Smooth muscle cell (in vitro differentiated cells): Measurements from ENCODE around the gene IQCN. TPM values are rescaled to one million over a fixed set of nuclear protein-coding genes. Genes with fewer than 3 reads are reported as not detected.

ENCODE experiments used
- DNase-seq: peaks from one replicate; lab custom pipeline; 2025; ENCODE audit not compliant: unreplicated experiment; lab: John Stamatoyannopoulos, UW
- H2AFZ ChIP-seq: fragments of 200-600 bp; sonication (generic); 2 replicates; pipeline ENCODE4 v1.6.0; 2016; ENCODE audit warnings: antibody characterized with exemption, low read depth, mild to moderate bottlenecking
- H3F3A ChIP-seq: fragments of 200-600 bp; sonication (generic); 2 replicates; pipeline ENCODE4 v1.6.0; 2017; ENCODE audit warnings: antibody characterized with exemption, low read depth
- H3K27ac ChIP-seq: fragments of 200-600 bp; sonication (generic); 2 replicates; pipeline ENCODE4 v1.5.1; 2016; ENCODE audit warnings: low read depth, mild to moderate bottlenecking
- H3K27me3 ChIP-seq: fragments of 200-600 bp; sonication (generic); 2 replicates; pipeline ENCODE4 v1.6.1; 2016; ENCODE audit warnings: low read depth, mild to moderate bottlenecking
- H3K36me3 ChIP-seq: fragments of 200-600 bp; sonication (generic); 2 replicates; pipeline ENCODE4 v1.5.1; 2016; ENCODE audit warnings: low read depth
- H3K4me1 ChIP-seq: fragments of 200-600 bp; sonication (generic); 2 replicates; pipeline ENCODE4 v1.5.1; 2016; ENCODE audit warnings: low read depth
- H3K4me2 ChIP-seq: fragments of 200-600 bp; sonication (generic); 2 replicates; pipeline ENCODE4 v1.6.0; 2016; ENCODE audit warnings: mild to moderate bottlenecking
- H3K4me3 ChIP-seq: fragments of 200-600 bp; sonication (generic); 2 replicates; pipeline ENCODE4 v1.5.1; 2016; ENCODE audit warnings: mild to moderate bottlenecking
- H3K79me2 ChIP-seq: fragments of 200-600 bp; sonication (generic); 2 replicates; pipeline ENCODE4 v1.6.0; 2016; ENCODE audit warnings: low read depth, mild to moderate bottlenecking
- H3K9ac ChIP-seq: fragments of 200-600 bp; sonication (generic); 2 replicates; pipeline ENCODE4 v1.6.0; 2016; ENCODE audit warnings: low read depth
- H3K9me3 ChIP-seq: fragments of 200-600 bp; sonication (generic); replicated peaks from 2 replicates; pipeline ENCODE4 v1.5.1; 2016; ENCODE audit warnings: low read depth
- H4K20me1 ChIP-seq: fragments of 200-600 bp; sonication (generic); 2 replicates; pipeline ENCODE4 v1.6.0; 2016; ENCODE audit warnings: low read depth
- WGBS: methylation state at CpG from one replicate; pipeline ENCODE4 v1.1.7; 2016; ENCODE audit warnings: low lambda C conversion rate; 5-methylcytosine and 5-hydroxymethylcytosine counted together
- polyA plus RNA-seq: library from polyadenylated mRNA; unstranded; fragments of >200 nt; fragmentation: Nextera tagmentation; extraction: Ambion mirVana; gene quantifications from 2 replicates; pipeline ENCODE4 v1.2.1, GENCODE V29; 2016
- total RNA-seq: library from RNA; depleted of rRNA; stranded (reverse); fragments of >200 nt; gene quantifications from 2 replicates; pipeline ENCODE4 v1.2.3, GENCODE V29; 2014
- TF ChIP-seq, protein P1 (sequence below): fragments of 200-600 bp; sonication (generic); IDR thresholded peaks from 2 replicates; pipeline ENCODE4 v1.5.1; 2017; ENCODE audit warnings: borderline replicate concordance, mild to moderate bottlenecking, antibody characterized with exemption; ENCODE audit not compliant: insufficient read depth, poor library complexity, severe bottlenecking

Gene IQCN
- total and polyA plus RNA-seq, 2 experiments from 2014 or later, result 2.5 to 4.9 TPM

DNA sequence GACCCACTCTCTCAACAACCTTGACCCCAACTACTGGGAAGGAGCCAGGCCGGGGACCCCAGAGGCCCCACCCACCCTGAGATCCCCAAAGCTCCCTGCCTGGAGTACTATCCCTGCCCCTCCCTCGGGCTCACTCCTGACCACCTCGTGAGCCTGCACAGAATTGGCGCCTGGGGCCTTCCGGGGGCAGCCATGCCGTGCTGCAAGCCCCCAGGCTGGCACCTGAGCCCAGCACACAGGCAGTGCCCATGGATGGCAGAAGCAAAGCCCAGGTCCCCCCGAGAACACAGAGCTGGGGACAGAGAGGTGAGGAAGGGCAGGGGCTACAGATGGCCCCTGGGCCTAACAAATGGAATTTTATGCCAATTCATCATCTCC is 34.7 kb upstream of the IQCN start:
- Histone ChIP-seq H3F3A (peaks cover 7% of the 10 kb centered on the region), H3K9ac (no peak overlapping the region), H3K4me3 (no peak overlapping the region), H4K20me1 (no peaks in the 10 kb centered on the region), H3K79me2 (no peaks in the 10 kb centered on the region), H3K9me3 (no peaks in the 10 kb centered on the region), H3K4me2 (no peak overlapping the region), H3K4me1 (peaks cover 16% of the 10 kb centered on the region), H3K27me3 (no peaks in the 10 kb centered on the region), H3K36me3 (no peaks in the 10 kb centered on the region), H2AFZ (no peak overlapping the region), H3K27ac (no peak overlapping the region)
- TF ChIP-seq, protein P1, sequence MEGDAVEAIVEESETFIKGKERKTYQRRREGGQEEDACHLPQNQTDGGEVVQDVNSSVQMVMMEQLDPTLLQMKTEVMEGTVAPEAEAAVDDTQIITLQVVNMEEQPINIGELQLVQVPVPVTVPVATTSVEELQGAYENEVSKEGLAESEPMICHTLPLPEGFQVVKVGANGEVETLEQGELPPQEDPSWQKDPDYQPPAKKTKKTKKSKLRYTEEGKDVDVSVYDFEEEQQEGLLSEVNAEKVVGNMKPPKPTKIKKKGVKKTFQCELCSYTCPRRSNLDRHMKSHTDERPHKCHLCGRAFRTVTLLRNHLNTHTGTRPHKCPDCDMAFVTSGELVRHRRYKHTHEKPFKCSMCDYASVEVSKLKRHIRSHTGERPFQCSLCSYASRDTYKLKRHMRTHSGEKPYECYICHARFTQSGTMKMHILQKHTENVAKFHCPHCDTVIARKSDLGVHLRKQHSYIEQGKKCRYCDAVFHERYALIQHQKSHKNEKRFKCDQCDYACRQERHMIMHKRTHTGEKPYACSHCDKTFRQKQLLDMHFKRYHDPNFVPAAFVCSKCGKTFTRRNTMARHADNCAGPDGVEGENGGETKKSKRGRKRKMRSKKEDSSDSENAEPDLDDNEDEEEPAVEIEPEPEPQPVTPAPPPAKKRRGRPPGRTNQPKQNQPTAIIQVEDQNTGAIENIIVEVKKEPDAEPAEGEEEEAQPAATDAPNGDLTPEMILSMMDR, result no peak
- no peak for DNase-seq
- WGBS, result 95% methylated on average over 5 of the region's 7 CpGs

DNA sequence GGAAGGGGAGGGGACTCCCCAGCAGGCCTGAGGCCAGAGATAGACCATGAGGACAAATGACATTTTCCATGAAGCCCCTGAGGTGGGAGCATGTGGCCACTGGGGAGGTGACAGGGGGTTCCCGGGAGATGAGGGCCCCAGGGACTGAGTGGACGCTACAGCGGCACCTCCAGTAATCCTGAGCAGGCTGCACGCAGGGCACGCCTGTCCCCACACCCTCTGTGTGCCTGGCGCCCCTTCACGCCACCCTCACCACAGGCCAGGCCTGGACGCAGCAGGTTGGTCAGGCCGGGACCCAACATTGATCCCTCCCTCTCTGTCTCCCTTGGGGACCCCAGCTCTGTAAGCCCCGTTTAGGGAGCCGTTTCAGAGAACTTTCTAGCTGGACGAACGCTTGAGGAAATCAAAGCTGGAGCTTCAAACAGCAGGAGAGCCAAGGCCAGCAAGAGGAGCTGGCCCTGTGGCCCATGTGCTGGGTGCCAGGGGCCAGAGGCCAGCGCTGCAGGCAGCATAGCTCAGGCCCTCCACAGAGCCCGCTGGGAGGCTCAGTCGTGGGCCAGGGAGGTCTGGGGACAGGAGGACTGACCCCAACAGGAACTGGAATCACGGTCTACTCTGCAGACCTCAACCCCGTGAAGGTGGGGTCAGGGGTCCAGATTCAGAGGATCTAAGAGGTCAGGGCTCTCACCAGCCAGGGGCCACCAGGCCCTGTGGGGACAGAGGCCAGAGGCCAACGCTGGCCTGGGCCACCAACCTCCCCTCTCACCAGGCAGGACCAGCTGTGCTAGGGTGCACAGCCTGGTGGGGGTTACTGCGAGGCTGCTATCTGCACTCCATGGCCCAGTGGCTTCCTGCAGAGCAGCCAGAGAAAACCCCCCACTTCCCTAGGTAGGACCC is 34.0 kb upstream of the IQCN start:
- TF ChIP-seq, protein P1, result no peak

DNA sequence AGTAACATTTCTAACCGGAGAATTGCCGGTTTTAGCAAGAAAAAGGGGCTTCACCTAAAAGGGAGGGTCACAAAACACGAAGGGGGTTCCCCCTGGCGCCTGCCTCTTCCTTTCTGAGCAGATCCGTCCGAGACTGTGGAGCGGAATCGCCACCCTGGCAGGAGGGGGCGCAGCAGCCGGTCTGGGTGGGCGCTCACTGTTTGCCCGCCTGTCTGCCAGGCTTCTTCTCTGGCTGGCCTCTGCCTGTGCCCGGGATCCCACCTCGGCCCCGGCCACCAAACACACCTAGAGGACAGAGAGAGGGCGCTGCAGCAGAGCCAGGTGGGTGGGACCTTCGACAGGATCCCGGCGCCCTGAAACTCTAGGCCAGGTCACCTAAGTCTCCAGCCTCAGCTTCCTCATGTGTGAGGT is 33.0 kb upstream of the IQCN start:
- DNase-seq, result no peak
- 99% methylated on average over 19 of the region's 19 CpGs for WGBS
- no peak overlapping the region for H3K9ac ChIP-seq

More for the DNA sequence above, 34.0 kb upstream of the IQCN start:
- Histone ChIP-seq H3K36me3 (no peaks in the 10 kb centered on the region), H3K4me3 (no peak overlapping the region), H3K79me2 (no peaks in the 10 kb centered on the region), H3K9ac (no peak overlapping the region), H3F3A (peaks cover 7% of the 10 kb centered on the region), H3K4me2 (no peak overlapping the region), H3K27me3 (no peaks in the 10 kb centered on the region), H4K20me1 (no peaks in the 10 kb centered on the region), H2AFZ (no peak overlapping the region), H3K27ac (no peak overlapping the region), H3K4me1 (peaks cover 16% of the 10 kb centered on the region), H3K9me3 (no peaks in the 10 kb centered on the region)
- DNase-seq, result no peak
- WGBS, result 93% methylated on average over 20 of the region's 20 CpGs

More for the DNA sequence above, 33.0 kb upstream of the IQCN start:
- Histone ChIP-seq H3K79me2 (no peaks in the 10 kb centered on the region), H3K9me3 (no peaks in the 10 kb centered on the region), H3K4me1 (peaks cover 16% of the 10 kb centered on the region), H3K27me3 (no peaks in the 10 kb centered on the region), H4K20me1 (no peaks in the 10 kb centered on the region), H3K36me3 (no peaks in the 10 kb centered on the region), H3K4me3 (no peak overlapping the region), H3F3A (peaks cover 7% of the 10 kb centered on the region), H2AFZ (no peak overlapping the region), H3K27ac (no peak overlapping the region), H3K4me2 (no peak overlapping the region)
- TF ChIP-seq, protein P1, result no peak
